HCT116 (cell line): Measurements from ENCODE around the gene ARHGAP9. TPM values are rescaled to one million over a fixed set of nuclear protein-coding genes. Genes with fewer than 3 reads are reported as not detected.

Experiments used
- ATAC-seq: fragments of 200-7000 bp; cut with Tn5 transposase; 2 replicates; pipeline ENCODE4 v1.9.1; 2020; ENCODE audit warnings: mild to moderate bottlenecking, moderate library complexity
- BruUV-seq: library from RNA; stranded (reverse); fragments of 400-500 nt; replicated peaks from 2 replicates; lab custom pipeline; 2021; lab: Mats Ljungman, UMichigan
- CTCF ChIA-PET: fragments of 300-600 bp; sonication (Branson Sonifier 250); formaldehyde crosslinking; loops from one replicate; lab custom pipeline; 2021; ENCODE audit warnings: antibody characterized with exemption; lab: Charles Lee
- POLR2A ChIA-PET: fragments of 300-600, 350-600 bp; sonication (Branson Sonifier 250); formaldehyde crosslinking; loops from one replicate; lab custom pipeline; 2021; ENCODE audit warnings: antibody characterized with exemption; lab: Charles Lee
- RAD21 ChIA-PET, 2 experiments: fragments of 300-600 bp; sonication (Branson Sonifier 250); formaldehyde crosslinking; loops; one replicate each; lab custom pipeline; 2023; ENCODE audit warnings: low total read pairs in 2 of 2; ENCODE audit not compliant: uncharacterized antibody in 2 of 2, unreplicated experiment in 2 of 2, low non-redundant PET in 1 of 2; lab: Charles Lee
- DNase-seq: peaks from one replicate; pipeline ENCODE4 v3.0.0-alpha.2; 2010; ENCODE audit warnings: low read depth, low spot score
- H2AFZ ChIP-seq: fragments of 200-600 bp; shearing (Covaris generic), sonication (generic); 2 replicates; pipeline ENCODE4 v1.6.1; 2017; ENCODE audit warnings: low read depth, mixed run types, mixed read lengths, antibody characterized with exemption, low read length; ENCODE audit not compliant: poor library complexity, severe bottlenecking
- H3K27ac ChIP-seq: 2 replicates; pipeline ENCODE4 v1.5.1; 2012; ENCODE audit warnings: low read depth, low read length
- H3K27me3 ChIP-seq: fragments of 200-600 bp; sonication (generic); 2 replicates; pipeline ENCODE4 v1.6.1; 2016; ENCODE audit warnings: mixed run types, low read length, mixed read lengths; ENCODE audit not compliant: insufficient read depth
- H3K36me3 ChIP-seq, 2 experiments: fragments of 200-500 bp in 1 of 2; fragments of 200-600 bp in 1 of 2; sonication (Bioruptor generic) in 1 of 2; sonication (generic) in 1 of 2; 2 replicates each; pipeline versions ENCODE4 v1.5.1 to v1.6.1; 2014 to 2016; ENCODE audit warnings: low read length in 2 of 2, inconsistent platforms in 1 of 2, mixed read lengths in 1 of 2, mixed run types in 1 of 2; ENCODE audit not compliant: insufficient read depth in 2 of 2, control insufficient read depth in 1 of 2
- H3K4me1 ChIP-seq, 2 experiments: fragments of 200-600 bp in 1 of 2; sonication (generic) in 1 of 2; 2 replicates each; pipeline versions ENCODE4 v1.5.1 to v1.6.1; 2012 to 2017; ENCODE audit warnings: low read length in 2 of 2, inconsistent platforms in 1 of 2, mild to moderate bottlenecking in 1 of 2, mixed read lengths in 1 of 2, mixed run types in 1 of 2, moderate library complexity in 1 of 2; ENCODE audit not compliant: insufficient read depth in 2 of 2, control insufficient read depth in 1 of 2
- H3K4me2 ChIP-seq: fragments of 200-600 bp; sonication (generic); 2 replicates; pipeline ENCODE4 v1.6.1; 2017; ENCODE audit warnings: mixed run types, low read length, mixed read lengths
- H3K4me3 ChIP-seq, 2 experiments: fragments of 200-600 bp in 1 of 2; sonication (generic) in 1 of 2; replicated peaks in 1 of 2; 2 replicates each; pipeline ENCODE4 v1.5.1; 2011 to 2016; ENCODE audit warnings: low read length in 2 of 2, control low read depth in 1 of 2, low read depth in 1 of 2, mild to moderate bottlenecking in 1 of 2, mixed read lengths in 1 of 2, mixed run types in 1 of 2
- H3K79me2 ChIP-seq: fragments of 200-600 bp; sonication (generic); 2 replicates; pipeline ENCODE4 v1.6.1; 2017; ENCODE audit warnings: mild to moderate bottlenecking, mixed run types, low read length, moderate library complexity, mixed read lengths; ENCODE audit not compliant: insufficient read depth
- H3K9ac ChIP-seq: fragments of 200-600 bp; sonication (generic); 2 replicates; pipeline ENCODE4 v1.6.1; 2016; ENCODE audit warnings: low read length, mixed read lengths
- H3K9me2 ChIP-seq: fragments of 200-600 bp; sonication (generic), shearing (Covaris generic); 2 replicates; pipeline ENCODE4 v1.6.1; 2017; ENCODE audit warnings: mixed run types, mild to moderate bottlenecking, moderate library complexity; ENCODE audit not compliant: insufficient read depth
- H3K9me3 ChIP-seq, 2 experiments: fragments of 200-500 bp in 1 of 2; fragments of 200-600 bp in 1 of 2; sonication (Bioruptor generic) in 1 of 2; sonication (generic) in 1 of 2; 2 replicates each; pipeline ENCODE4 v1.6.1; 2014 to 2017; ENCODE audit warnings: low read length in 2 of 2, mixed read lengths in 2 of 2, inconsistent platforms in 1 of 2, low read depth in 1 of 2, mild to moderate bottlenecking in 1 of 2, mixed run types in 1 of 2, moderate library complexity in 1 of 2; ENCODE audit not compliant: control insufficient read depth in 1 of 2, insufficient read depth in 1 of 2
- H4K20me1 ChIP-seq: fragments of 200-600 bp; sonication (generic), shearing (Covaris generic); 2 replicates; pipeline ENCODE4 v1.6.1; 2017; ENCODE audit warnings: mixed run types, mild to moderate bottlenecking, moderate library complexity; ENCODE audit not compliant: insufficient read depth
- ATF3 ChIP-seq: IDR thresholded peaks from 2 replicates; pipeline ENCODE4 v1.6.1; 2012
- CEBPB ChIP-seq: IDR thresholded peaks from 2 replicates; pipeline ENCODE4 v1.6.1; 2012; ENCODE audit warnings: low read depth
- CTCF ChIP-seq, 3 experiments: fragments of 200-600 bp in 1 of 3; sonication (generic) in 1 of 3; IDR thresholded peaks in 2 of 3; conservative IDR thresholded peaks in 1 of 3; 2 replicates each; pipeline ENCODE4 v1.5.1; 2012 to 2017; ENCODE audit warnings: low read depth in 2 of 3, low read length in 2 of 3, antibody characterized with exemption in 1 of 3, borderline replicate concordance in 1 of 3, control low read depth in 1 of 3, mild to moderate bottlenecking in 1 of 3, mixed read lengths in 1 of 3, mixed run types in 1 of 3, moderate library complexity in 1 of 3; ENCODE audit not compliant: insufficient read depth in 1 of 3
- EGR1 ChIP-seq: IDR thresholded peaks from 2 replicates; pipeline ENCODE4 v1.6.1; 2012; ENCODE audit warnings: low read depth
- ELF1 ChIP-seq: IDR thresholded peaks from 2 replicates; pipeline ENCODE4 v1.6.1; 2012; ENCODE audit warnings: low read depth, borderline replicate concordance
- EZH2 ChIP-seq: fragments of 200-600 bp; sonication (generic); IDR thresholded peaks from 2 replicates; pipeline ENCODE4 v1.6.1; 2017; ENCODE audit warnings: antibody characterized with exemption, mixed run types
- EZH2phosphoT487 ChIP-seq: fragments of 200-600 bp; IDR thresholded peaks from 2 replicates; pipeline ENCODE4 v1.6.1; 2018; ENCODE audit warnings: antibody characterized with exemption, borderline replicate concordance
- FOSL1 ChIP-seq: IDR thresholded peaks from 2 replicates; pipeline ENCODE4 v1.6.1; 2012; ENCODE audit warnings: low read depth
- JUND ChIP-seq: IDR thresholded peaks from 2 replicates; pipeline ENCODE4 v1.6.1; 2012
- REST ChIP-seq: IDR thresholded peaks from 2 replicates; pipeline ENCODE4 v1.6.1; 2012; ENCODE audit warnings: low read depth
- SIN3A ChIP-seq: IDR thresholded peaks from 2 replicates; pipeline ENCODE4 v1.6.1; 2012; ENCODE audit warnings: low read depth
- SP1 ChIP-seq: IDR thresholded peaks from 2 replicates; pipeline ENCODE4 v1.6.1; 2012; ENCODE audit warnings: low read depth
- SRF ChIP-seq: IDR thresholded peaks from 2 replicates; pipeline ENCODE4 v1.6.1; 2012; ENCODE audit warnings: low read depth
- ZFX ChIP-seq: fragments of 450-650 bp; IDR thresholded peaks from 2 replicates; pipeline ENCODE4 v1.6.1; 2017
- intact Hi-C: fragments of 100-400 bp; cut with micrococcal nuclease; formaldehyde crosslinking; loops from 2 replicates; pipeline ENCODE4 v1.10.0; 2022
- total RNA-seq: library from RNA; stranded (reverse); gene quantifications from one replicate; pipeline ENCODE4 v1.2.1, GENCODE V29; 2021; ENCODE audit not compliant: unreplicated experiment

The ARHGAP9 gene
- total RNA-seq, 1 experiment from 2014 or later = 0.84 TPM

GRCh38 chr12:57471661-57472060 lies 8.0 kb downstream of the ARHGAP9 start:
- Histone ChIP-seq H3K9me2 (no peaks in the 10 kb centered on the region), H3K79me2 (no peaks in the 10 kb centered on the region), H4K20me1 (no peaks in the 10 kb centered on the region), H3K9me3 (no peaks in the 10 kb centered on the region), H3K4me3 (no peak overlapping the region), H3K36me3 (no peaks in the 10 kb centered on the region), H3K27me3 (peaks cover 38% of the 10 kb centered on the region), H3K9ac (no peak overlapping the region), H3K4me1 (no peaks in the 10 kb centered on the region), H3K4me2 (no peak overlapping the region), H3K27ac (no peak overlapping the region), H2AFZ (no peak overlapping the region)
- DNase-seq (no peak), ATAC-seq (no peak)
- ChIA-PET RAD21 (no interaction called here), POLR2A (no interaction called here), CTCF (interaction anchor here (0.7 kb wide), 1 partner anchor 8 kb away, joined by 3 read pairs; no protein-coding TSS in a partner anchor)
- intact Hi-C loops = no loop called here
- no peak for TF ChIP-seq JUND
- no peak for TF ChIP-seq CTCF (IDR thresholded peaks at IDR 0.05 in 2 of 3, conservative IDR thresholded peaks at IDR 0.05 in 1 of 3; ENCODE audit: borderline replicate concordance in 1 of 3, insufficient read depth in 1 of 3, low read depth in 2 of 3, low read length in 2 of 3)
- TF ChIP-seq FOSL1 = no peak
- no peak for TF ChIP-seq ZFX
- TF ChIP-seq CEBPB = no peak
- no peak for TF ChIP-seq EZH2phosphoT487
- TF ChIP-seq REST = no peak
- TF ChIP-seq EZH2 = no peak
- no peak for TF ChIP-seq SP1
- no peak for TF ChIP-seq ATF3
- no peak for TF ChIP-seq SIN3A
- no peak for TF ChIP-seq EGR1
- no peak for TF ChIP-seq SRF
- TF ChIP-seq ELF1 = no peak
- BruUV-seq = no TSS peak
